ENCODE data around the gene APLP2.

DNA sequence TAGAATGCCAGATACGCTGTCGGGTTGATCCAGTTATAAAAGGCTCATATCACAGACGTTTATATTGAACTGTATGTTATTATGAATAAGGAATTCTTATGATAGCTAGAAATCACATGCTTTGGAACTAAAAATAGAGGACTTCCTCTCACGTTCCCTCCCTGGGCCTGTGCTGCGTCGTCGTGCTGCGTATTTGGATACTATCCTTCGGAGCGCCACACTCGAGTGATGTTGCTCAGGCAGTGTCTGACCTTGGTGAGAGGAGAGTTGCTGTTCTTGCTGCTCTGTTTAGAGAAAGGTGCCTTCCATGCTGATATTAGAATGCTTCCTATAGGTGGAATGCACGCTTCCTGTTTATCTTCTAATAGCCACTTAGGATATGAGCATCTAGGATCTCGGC is 69.7 kb downstream of the APLP2 start:
- TF ChIP-seq EP300 (conservative IDR thresholded peaks at IDR 0.05; ENCODE audit: poor library complexity, severe bottlenecking) = no peak
- TF ChIP-seq, protein P1, sequence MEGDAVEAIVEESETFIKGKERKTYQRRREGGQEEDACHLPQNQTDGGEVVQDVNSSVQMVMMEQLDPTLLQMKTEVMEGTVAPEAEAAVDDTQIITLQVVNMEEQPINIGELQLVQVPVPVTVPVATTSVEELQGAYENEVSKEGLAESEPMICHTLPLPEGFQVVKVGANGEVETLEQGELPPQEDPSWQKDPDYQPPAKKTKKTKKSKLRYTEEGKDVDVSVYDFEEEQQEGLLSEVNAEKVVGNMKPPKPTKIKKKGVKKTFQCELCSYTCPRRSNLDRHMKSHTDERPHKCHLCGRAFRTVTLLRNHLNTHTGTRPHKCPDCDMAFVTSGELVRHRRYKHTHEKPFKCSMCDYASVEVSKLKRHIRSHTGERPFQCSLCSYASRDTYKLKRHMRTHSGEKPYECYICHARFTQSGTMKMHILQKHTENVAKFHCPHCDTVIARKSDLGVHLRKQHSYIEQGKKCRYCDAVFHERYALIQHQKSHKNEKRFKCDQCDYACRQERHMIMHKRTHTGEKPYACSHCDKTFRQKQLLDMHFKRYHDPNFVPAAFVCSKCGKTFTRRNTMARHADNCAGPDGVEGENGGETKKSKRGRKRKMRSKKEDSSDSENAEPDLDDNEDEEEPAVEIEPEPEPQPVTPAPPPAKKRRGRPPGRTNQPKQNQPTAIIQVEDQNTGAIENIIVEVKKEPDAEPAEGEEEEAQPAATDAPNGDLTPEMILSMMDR (IDR thresholded peaks at IDR 0.05; ENCODE audit: poor library complexity, severe bottlenecking) = no peak
- no peak for TF ChIP-seq POLR2AphosphoS5 (IDR thresholded peaks at IDR 0.05)
- no peak for TF ChIP-seq MXI1 (conservative IDR thresholded peaks at IDR 0.05; ENCODE audit: poor library complexity, severe bottlenecking)
- TF ChIP-seq EZH2 (IDR thresholded peaks at IDR 0.05; ENCODE audit: borderline replicate concordance, insufficient read depth, low read length, poor library complexity, severe bottlenecking) = no peak

Measured in neural cell (in vitro differentiated cells).